Cardiac septum (tissue), 1 donor: ENCODE results near the gene POFUT2. TPM values are rescaled to one million over a fixed set of nuclear protein-coding genes. Genes with fewer than 3 reads are reported as not detected.

ENCODE experiments used
- DNase-seq: peaks from one replicate; pipeline ENCODE4 v3.0.0-alpha.2; 2020; ENCODE audit warnings: low spot score
- intact Hi-C: fragments of 100-400 bp; cut with DNase I; formaldehyde crosslinking; loops from one replicate; pipeline ENCODE4 v1.14.0; 2022
- total RNA-seq: library from RNA; stranded (reverse); fragmentation: NEBNext Ultra II Directional; extraction: Animal tissue kit (Norgen Biotek cat#: 25700); gene quantifications from one replicate; pipeline ENCODE4 v1.2.1, GENCODE V29; 2021
- donor health status: DM: no; HTN: no; CAD: no.

POFUT2 gene
- total RNA-seq, 1 donor from 2014 or later = 20.1 TPM

DNA sequence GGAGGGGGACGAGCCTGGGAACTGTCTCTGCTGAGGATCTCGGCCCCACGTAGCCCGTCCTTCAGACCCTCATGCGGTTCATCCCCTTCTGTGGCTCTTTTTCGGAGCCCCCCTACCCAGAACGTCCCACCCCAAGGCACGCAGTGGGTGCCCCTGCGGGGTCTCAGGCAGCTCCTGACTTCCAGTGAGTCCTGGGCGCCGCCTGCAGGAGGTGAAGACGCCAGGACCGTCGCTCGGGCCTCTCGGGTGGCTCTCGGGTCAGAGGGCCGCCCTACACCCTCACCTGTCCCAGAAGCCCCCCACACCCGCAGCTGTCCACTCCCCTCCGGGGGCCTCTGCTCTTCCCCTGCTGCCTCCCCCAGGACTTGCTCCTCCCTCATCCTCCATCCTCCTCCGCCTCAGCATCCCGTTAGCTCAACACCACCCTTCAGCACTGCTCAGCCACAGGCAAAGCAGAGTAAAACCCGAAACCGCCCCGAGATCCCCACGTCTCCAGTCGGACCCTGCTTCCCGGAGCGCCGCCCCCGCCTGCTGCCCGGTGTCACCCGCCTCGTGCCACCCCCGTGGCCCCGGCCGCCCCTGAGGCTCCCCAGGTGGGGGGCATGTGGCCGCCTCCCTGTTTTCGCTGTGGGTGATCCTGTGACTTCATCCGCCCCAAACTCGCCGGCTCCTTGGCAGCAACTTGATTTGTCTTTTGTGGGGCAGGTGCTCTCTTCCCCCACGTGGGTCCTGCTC is 13.3 kb upstream of the POFUT2 start:
- intact Hi-C loops = loop anchor here (2.0 kb wide), 1 partner anchor 56 kb away; no protein-coding TSS in a partner anchor
- DNase-seq = no peak

GRCh38 chr21:45299864-45300785 is 12.4 kb upstream of the POFUT2 start:
- intact Hi-C loops = loop anchor here (2.0 to 10.0 kb wide), 2 partner anchors 57 to 295 kb away; no protein-coding TSS in a partner anchor
- no peak for DNase-seq

- peak; percentile 82 for DNase-seq
- intact Hi-C loops = loop anchor here (10.0 kb wide), 1 partner anchor 296 kb away; no protein-coding TSS in a partner anchor
These were observed 11.6 kb upstream of the POFUT2 start for GRCh38 chr21:45299026-45299863.

GRCh38 chr21:45297869-45298268 is 10.2 kb upstream of the POFUT2 start:
- intact Hi-C loops = loop anchor here (10.0 kb wide), 1 partner anchor 297 kb away; no protein-coding TSS in a partner anchor
- peak; percentile 35 for DNase-seq

DNA sequence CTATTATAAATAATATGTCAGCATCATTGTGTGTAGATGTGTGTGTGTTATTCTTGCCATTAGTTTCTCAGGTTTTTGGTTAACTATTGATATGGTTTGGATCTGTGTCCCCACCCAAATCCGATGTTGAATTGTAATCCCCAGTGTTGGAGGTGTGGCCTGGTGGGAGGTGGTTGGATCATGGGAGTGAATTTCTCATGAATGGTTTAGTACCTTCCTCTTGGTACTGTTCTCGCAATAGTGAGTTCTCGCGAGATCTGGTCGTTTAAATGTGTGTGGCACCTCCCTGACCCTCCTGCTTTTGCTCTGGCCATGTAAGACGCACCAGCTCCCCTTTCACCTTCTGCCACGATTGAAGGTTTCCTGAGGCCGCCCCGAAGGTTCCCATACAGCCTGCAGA is 9.6 kb upstream of the POFUT2 start:
- intact Hi-C loops = loop anchor here (10.0 kb wide), 1 partner anchor 297 kb away; no protein-coding TSS in a partner anchor
- peak; percentile 46 for DNase-seq

DNA sequence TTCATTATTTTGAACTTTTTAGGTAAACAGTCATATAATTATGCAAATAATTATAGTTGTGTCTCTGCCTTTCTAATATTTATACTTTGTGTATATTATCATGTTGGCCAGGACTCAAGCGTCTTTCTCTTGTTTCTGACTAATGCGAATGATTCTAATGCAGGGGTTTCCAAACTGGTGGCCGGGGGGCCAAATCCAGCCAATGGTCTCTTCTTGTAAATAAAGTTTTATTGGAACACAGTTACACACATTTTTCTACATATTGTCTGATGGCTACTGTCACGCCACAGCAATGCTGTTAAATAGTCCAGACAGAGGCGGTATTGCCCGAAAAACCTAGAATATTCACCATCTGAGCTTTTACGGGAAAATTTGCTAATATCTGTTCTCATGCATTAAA is 8.9 kb upstream of the POFUT2 start:
- DNase-seq = peak; percentile 33
- intact Hi-C loops = loop anchor here (10.0 kb wide), 1 partner anchor 298 kb away; no protein-coding TSS in a partner anchor

GRCh38 chr21:45295576-45296365 is 8.1 kb upstream of the POFUT2 start:
- DNase-seq = peak; percentile 63
- intact Hi-C loops = loop anchor here (10.0 kb wide), 1 partner anchor 299 kb away; no protein-coding TSS in a partner anchor

GRCh38 chr21:45294509-45295291 is 7.0 kb upstream of the POFUT2 start:
- intact Hi-C loops = loop anchor here (1.0 to 10.0 kb wide), 4 partner anchors 70 to 528 kb away; no protein-coding TSS in a partner anchor

DNA sequence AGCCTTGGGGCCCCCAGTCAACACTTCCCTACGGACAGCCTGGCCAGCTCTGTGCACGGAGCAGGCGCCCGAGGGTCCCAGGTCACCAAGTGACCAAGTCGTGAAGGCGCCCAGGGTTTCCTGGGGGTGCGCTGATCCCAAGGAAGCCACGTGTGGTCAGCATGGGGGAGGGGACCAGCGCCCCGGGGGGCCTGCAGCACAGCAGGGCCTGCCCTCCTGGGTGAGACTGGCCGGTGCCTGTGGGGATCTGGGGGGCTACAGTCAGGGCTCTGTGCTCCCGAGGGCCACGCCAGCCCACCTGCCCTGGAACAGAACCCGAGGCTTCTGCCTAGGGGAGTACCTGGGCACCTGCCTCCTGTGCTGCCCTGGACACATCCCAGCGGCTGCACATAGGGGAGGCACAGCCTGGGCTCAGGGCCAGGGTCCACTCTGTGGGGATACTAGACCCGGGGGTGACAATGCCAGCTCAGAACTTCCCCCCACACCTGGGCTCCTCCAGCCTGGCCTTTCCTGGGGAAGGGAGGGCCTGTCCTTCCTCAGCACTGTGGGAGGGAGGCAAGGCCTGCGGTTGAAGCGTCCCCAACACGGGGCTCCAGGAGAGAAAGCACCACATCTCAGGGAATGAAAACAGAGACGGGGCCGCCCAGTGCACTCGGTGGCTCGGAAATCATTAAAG is 6.2 kb upstream of the POFUT2 start:
- peak; percentile 72 for DNase-seq

More at GRCh38 chr21:45294509-45295291, 7.0 kb upstream of the POFUT2 start:
- DNase-seq = peak; percentile 91

GRCh38 chr21:45293220-45293725 is 5.6 kb upstream of the POFUT2 start:
- DNase-seq = peak; percentile 67
- intact Hi-C loops = loop anchor here (5.0 to 10.0 kb wide), 3 partner anchors 151 to 529 kb away; no protein-coding TSS in a partner anchor

More for the DNA sequence above, 6.2 kb upstream of the POFUT2 start:
- intact Hi-C loops = loop anchor here (1.0 to 10.0 kb wide), 4 partner anchors 70 to 528 kb away; no protein-coding TSS in a partner anchor

DNA sequence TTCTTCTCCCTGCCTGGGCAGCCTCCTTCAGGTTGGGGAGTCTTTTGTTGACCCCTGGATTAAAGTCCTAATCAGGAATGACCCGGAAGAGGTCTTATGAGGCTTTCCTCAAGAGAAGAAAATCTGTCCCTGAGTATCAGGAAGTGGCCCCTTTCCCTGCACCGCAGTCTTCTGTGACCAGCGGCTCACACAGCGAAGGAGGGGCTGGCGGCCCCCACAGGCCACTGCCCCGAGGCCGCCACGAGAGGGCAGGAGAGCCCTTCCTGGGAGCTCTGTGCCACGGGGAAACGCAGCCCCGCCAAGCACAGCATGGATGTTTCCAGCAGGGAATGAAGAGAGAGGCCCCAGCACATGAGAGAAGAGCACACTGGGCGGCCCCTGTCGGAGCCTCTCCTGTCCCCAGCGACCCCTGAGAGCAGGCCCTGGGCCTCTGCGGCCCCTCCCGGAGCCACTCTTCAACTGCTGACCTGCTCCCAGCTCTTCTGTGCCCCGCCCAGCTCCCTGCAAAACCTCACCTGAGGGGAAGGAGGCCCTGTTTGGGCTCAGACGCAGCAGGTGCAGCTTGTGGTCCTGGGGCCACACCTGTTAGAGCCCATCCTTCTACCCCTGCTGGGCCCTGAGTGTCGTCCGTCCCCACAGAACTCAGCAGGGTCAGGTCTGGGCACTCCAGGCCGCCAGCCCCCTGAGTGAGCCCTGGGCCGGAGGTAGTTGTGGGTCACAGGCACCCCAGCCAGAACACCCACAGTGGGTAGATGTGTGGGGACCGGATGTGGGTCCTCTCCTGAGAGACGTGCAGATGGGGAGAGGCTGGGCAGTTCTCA is 4.9 kb upstream of the POFUT2 start:
- intact Hi-C loops = loop anchor here (1.0 to 10.0 kb wide), 4 partner anchors 147 to 530 kb away; no protein-coding TSS in a partner anchor
- peak; percentile 93 for DNase-seq

DNA sequence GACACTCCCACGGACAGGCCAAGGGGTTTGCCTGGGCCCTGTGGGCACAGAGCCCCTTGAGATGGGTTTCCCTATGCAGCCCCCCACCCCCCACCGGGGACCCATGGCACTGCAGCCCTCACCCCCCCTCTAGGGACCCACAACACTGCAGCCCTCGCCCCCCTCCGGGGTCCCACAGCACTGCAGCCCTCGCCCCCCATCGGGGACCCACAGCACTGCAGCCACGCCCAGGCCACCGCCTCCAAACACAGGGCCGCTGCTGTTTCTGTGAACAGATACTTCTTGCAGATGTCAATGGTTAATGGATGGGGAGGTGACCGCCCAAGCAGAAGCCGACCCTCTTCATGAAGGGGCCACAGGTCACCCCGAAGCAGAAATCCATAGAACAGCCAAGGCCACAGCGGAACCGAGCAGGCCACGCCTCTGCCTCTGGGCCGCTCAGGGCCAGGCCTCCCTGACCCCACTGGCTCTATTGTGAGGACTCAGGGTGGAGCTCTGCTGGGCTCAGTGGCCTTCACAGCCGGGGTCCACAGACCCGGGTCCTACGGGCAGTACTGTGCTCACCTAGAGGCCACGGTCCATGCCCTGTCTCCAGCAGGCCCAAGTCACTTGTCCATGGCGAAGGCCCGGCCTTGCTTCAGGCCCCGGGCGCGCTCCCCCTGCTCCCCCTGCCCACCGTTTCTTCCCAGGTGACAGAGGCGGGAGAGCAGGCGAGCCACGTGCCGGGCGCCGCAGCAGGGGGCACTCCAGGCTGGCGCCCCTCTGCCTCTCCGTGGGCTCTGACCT is 4.1 kb upstream of the POFUT2 start:
- intact Hi-C loops = loop anchor here (1.0 to 10.0 kb wide), 4 partner anchors 147 to 530 kb away; no protein-coding TSS in a partner anchor
- DNase-seq = peak; percentile 74

GRCh38 chr21:45290948-45291612 is 3.4 kb upstream of the POFUT2 start:
- peak; percentile 70 for DNase-seq
- intact Hi-C loops = loop anchor here (5.0 to 10.0 kb wide), 3 partner anchors 149 to 531 kb away; no protein-coding TSS in a partner anchor
